WTC11 (cell line): ENCODE measurements around the gene SPOCK1. TPM values are rescaled to one million over a fixed set of nuclear protein-coding genes. Genes with fewer than 3 reads are reported as not detected.
"Not testable (repeated sequence)": the region's sequence is repeated elsewhere in the genome, so short reads cannot be mapped to it uniquely, and the experiment has no call there.

ENCODE experiments used
- ATAC-seq: fragments of 200-7000 bp; cut with Tn5 transposase; 2 replicates; pipeline ENCODE4 v1.10.0; 2021; ENCODE audit warnings: mild to moderate bottlenecking, moderate library complexity
- CTCF ChIA-PET: fragments of 300-600 bp; sonication (Branson Sonifier 250); formaldehyde crosslinking; loops from one replicate; lab custom pipeline; 2021; ENCODE audit warnings: antibody characterized with exemption; lab: Charles Lee
- POLR2A ChIA-PET: fragments of 350-600 bp; sonication (Branson Sonifier 250); formaldehyde crosslinking; loops from one replicate; lab custom pipeline; 2021; ENCODE audit warnings: antibody characterized with exemption; lab: Charles Lee
- DNase-seq: peaks from one replicate; pipeline ENCODE4 v3.0.0; 2021; ENCODE audit warnings: low spot score
- H3K27ac Mint-ChIP-seq: 2 replicates; pipeline ENCODE4 v1.8.0; 2021; ENCODE audit warnings: mixed read lengths
- H3K27me3 Mint-ChIP-seq: 2 replicates; pipeline ENCODE4 v1.8.0; 2021; ENCODE audit warnings: low read depth, mild to moderate bottlenecking, moderate library complexity, mixed read lengths
- H3K36me3 Mint-ChIP-seq: 2 replicates; pipeline ENCODE4 v1.8.0; 2021; ENCODE audit warnings: mixed read lengths
- H3K4me1 Mint-ChIP-seq: 2 replicates; pipeline ENCODE4 v1.8.0; 2022; ENCODE audit warnings: mixed read lengths
- H3K4me3 Mint-ChIP-seq: 2 replicates; pipeline ENCODE4 v1.8.0; 2021; ENCODE audit warnings: mild to moderate bottlenecking, moderate library complexity, mixed read lengths
- H3K9me3 Mint-ChIP-seq: 2 replicates; pipeline ENCODE4 v1.8.0; 2021; ENCODE audit warnings: mixed read lengths
- CBFB ChIP-seq: sonication (generic); formaldehyde crosslinking; IDR thresholded peaks from 2 replicates; pipeline ENCODE4 v1.8.1; 2022; ENCODE audit warnings: mild to moderate bottlenecking, low read depth, missing genetic modification reagents
- CREB1 ChIP-seq: sonication (generic); formaldehyde crosslinking; IDR thresholded peaks from 2 replicates; pipeline ENCODE4 v1.8.0; 2023; ENCODE audit warnings: mild to moderate bottlenecking, missing genetic modification reagents
- ETV6 ChIP-seq: sonication (generic); formaldehyde crosslinking; IDR thresholded peaks from 2 replicates; pipeline ENCODE4 v1.8.1; 2022; ENCODE audit warnings: mild to moderate bottlenecking, missing genetic modification reagents
- IRF2 ChIP-seq: sonication (generic); formaldehyde crosslinking; IDR thresholded peaks from 2 replicates; pipeline ENCODE4 v1.8.0; 2022; ENCODE audit warnings: low read depth, missing genetic modification reagents, borderline replicate concordance
- NFE2L1 ChIP-seq: sonication (generic); formaldehyde crosslinking; IDR thresholded peaks from 2 replicates; pipeline ENCODE4 v1.8.1; 2023; ENCODE audit warnings: missing genetic modification reagents
- NR3C1 ChIP-seq: sonication (generic); formaldehyde crosslinking; conservative IDR thresholded peaks from 2 replicates; pipeline ENCODE4 v1.8.1; 2023; ENCODE audit warnings: low read depth, mild to moderate bottlenecking, missing genetic modification reagents
- OVOL2 ChIP-seq: fragments of 250-450 bp; sonication (Bioruptor Pico); IDR thresholded peaks from 2 replicates; pipeline ENCODE4 v1.9.0; 2021; ENCODE audit warnings: mild to moderate bottlenecking, borderline replicate concordance
- PRRX2 ChIP-seq: fragments of 250-450 bp; sonication (Bioruptor Pico); IDR thresholded peaks from 2 replicates; pipeline ENCODE4 v1.8.0; 2021; ENCODE audit warnings: mild to moderate bottlenecking
- TCF7 ChIP-seq: sonication (generic); formaldehyde crosslinking; IDR thresholded peaks from 2 replicates; pipeline ENCODE4 v1.8.0; 2022; ENCODE audit warnings: mild to moderate bottlenecking, low read depth, missing genetic modification reagents, moderate library complexity
- TP53 ChIP-seq: sonication (generic); formaldehyde crosslinking; IDR thresholded peaks from 2 replicates; pipeline ENCODE4 v1.8.1; 2023; ENCODE audit warnings: mild to moderate bottlenecking, missing genetic modification reagents
- ZNF219 ChIP-seq: sonication (generic); formaldehyde crosslinking; IDR thresholded peaks from 2 replicates; pipeline ENCODE4 v1.8.0; 2023; ENCODE audit warnings: missing genetic modification reagents, mild to moderate bottlenecking, borderline replicate concordance
- total RNA-seq: library from RNA; stranded (reverse); gene quantifications from 3 replicates; pipeline ENCODE4 v1.2.3, GENCODE V29; 2021
- TF ChIP-seq, protein P1 (sequence below): sonication (generic); formaldehyde crosslinking; IDR thresholded peaks from 2 replicates; pipeline ENCODE4 v1.8.1; 2023; ENCODE audit warnings: mild to moderate bottlenecking, missing genetic modification reagents, moderate library complexity
- TF ChIP-seq, protein P2 (sequence below): fragments of 250-450 bp; sonication (Bioruptor Pico); IDR thresholded peaks from 2 replicates; pipeline ENCODE4 v1.9.0; 2021; ENCODE audit warnings: moderate library complexity, mild to moderate bottlenecking, inconsistent platforms, borderline replicate concordance
- TF ChIP-seq, protein P3 (sequence below): sonication (generic); formaldehyde crosslinking; IDR thresholded peaks from 2 replicates; pipeline ENCODE4 v1.8.1; 2023; ENCODE audit warnings: mild to moderate bottlenecking, moderate library complexity, missing genetic modification reagents
- TF ChIP-seq, protein P4 (sequence below): sonication (generic); formaldehyde crosslinking; IDR thresholded peaks from 2 replicates; pipeline ENCODE4 v1.8.1; 2022; ENCODE audit warnings: missing genetic modification reagents, borderline replicate concordance
- TF ChIP-seq, protein P5 (sequence below): sonication (generic); formaldehyde crosslinking; IDR thresholded peaks from 2 replicates; pipeline ENCODE4 v1.8.1; 2022; ENCODE audit warnings: mild to moderate bottlenecking, missing genetic modification reagents, moderate library complexity, borderline replicate concordance
- TF ChIP-seq, protein P6 (sequence below): sonication (generic); formaldehyde crosslinking; IDR thresholded peaks from 2 replicates; pipeline ENCODE4 v1.8.0; 2023; ENCODE audit warnings: missing genetic modification reagents

SPOCK1 gene
- total RNA-seq, 1 experiment from 2014 or later, result 15.2 TPM

DNA sequence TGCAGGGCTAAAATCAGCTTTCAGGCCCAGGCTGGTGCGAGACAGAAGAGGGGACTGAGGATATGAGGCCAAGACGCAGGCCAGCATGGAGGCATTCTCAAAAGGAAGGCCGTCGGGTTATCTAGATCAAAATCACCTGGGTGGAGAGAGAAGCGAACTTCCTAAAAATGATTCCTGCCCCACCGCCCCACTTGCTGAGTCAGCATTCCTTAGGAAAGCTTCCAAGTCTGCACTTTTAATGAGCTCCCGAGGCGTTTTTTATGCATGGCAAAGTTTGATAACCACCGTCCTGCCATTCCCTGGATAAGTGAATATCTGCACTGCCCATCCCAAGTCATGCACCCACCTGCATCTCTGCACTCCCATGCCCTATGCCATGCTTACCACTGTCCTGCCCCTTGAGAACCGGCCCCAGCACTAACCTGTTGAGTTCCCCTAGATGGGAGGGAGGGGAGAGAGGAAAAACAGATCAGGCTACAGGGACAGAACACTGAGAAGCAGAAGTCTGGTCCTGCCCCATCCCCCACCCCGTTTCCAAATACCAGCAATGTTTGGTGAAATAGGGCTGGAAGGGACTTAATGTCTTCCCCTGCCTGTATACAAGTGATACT is 1.6 kb upstream of the SPOCK1 start:
- H3K27me3 Mint-ChIP-seq, result peaks cover 30% of the 10 kb centered on the region
- no peak for ATAC-seq
- no peaks in the 10 kb centered on the region for H3K36me3 Mint-ChIP-seq
- no peak for DNase-seq
- TF ChIP-seq TP53 (CRISPR knock-in tag) (no peak), PRRX2 (no peak), NR3C1 (no peak), OVOL2 (CRISPR knock-in tag) (no peak), TCF7 (CRISPR knock-in tag) (no peak), CBFB (no peak), ETV6 (CRISPR knock-in tag) (no peak), ZNF219 (CRISPR knock-in tag) (no peak), IRF2 (CRISPR knock-in tag) (no peak), NFE2L1 (CRISPR knock-in tag) (no peak), CREB1 (CRISPR knock-in tag) (no peak)
- TF ChIP-seq, protein P1, sequence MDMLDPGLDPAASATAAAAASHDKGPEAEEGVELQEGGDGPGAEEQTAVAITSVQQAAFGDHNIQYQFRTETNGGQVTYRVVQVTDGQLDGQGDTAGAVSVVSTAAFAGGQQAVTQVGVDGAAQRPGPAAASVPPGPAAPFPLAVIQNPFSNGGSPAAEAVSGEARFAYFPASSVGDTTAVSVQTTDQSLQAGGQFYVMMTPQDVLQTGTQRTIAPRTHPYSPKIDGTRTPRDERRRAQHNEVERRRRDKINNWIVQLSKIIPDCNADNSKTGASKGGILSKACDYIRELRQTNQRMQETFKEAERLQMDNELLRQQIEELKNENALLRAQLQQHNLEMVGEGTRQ (CRISPR knock-in tag), result no peak
- TF ChIP-seq, protein P2, sequence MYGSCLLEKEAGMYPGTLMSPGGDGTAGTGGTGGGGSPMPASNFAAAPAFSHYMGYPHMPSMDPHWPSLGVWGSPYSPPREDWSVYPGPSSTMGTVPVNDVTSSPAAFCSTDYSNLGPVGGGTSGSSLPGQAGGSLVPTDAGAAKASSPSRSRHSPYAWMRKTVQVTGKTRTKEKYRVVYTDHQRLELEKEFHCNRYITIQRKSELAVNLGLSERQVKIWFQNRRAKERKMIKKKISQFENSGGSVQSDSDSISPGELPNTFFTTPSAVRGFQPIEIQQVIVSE (CRISPR knock-in tag), result no peak
- TF ChIP-seq, protein P3, sequence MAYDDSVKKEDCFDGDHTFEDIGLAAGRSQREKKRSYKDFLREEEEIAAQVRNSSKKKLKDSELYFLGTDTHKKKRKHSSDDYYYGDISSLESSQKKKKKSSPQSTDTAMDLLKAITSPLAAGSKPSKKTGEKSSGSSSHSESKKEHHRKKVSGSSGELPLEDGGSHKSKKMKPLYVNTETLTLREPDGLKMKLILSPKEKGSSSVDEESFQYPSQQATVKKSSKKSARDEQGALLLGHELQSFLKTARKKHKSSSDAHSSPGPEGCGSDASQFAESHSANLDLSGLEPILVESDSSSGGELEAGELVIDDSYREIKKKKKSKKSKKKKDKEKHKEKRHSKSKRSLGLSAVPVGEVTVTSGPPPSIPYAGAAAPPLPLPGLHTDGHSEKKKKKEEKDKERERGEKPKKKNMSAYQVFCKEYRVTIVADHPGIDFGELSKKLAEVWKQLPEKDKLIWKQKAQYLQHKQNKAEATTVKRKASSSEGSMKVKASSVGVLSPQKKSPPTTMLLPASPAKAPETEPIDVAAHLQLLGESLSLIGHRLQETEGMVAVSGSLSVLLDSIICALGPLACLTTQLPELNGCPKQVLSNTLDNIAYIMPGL, result no peak
- TF ChIP-seq, protein P4, sequence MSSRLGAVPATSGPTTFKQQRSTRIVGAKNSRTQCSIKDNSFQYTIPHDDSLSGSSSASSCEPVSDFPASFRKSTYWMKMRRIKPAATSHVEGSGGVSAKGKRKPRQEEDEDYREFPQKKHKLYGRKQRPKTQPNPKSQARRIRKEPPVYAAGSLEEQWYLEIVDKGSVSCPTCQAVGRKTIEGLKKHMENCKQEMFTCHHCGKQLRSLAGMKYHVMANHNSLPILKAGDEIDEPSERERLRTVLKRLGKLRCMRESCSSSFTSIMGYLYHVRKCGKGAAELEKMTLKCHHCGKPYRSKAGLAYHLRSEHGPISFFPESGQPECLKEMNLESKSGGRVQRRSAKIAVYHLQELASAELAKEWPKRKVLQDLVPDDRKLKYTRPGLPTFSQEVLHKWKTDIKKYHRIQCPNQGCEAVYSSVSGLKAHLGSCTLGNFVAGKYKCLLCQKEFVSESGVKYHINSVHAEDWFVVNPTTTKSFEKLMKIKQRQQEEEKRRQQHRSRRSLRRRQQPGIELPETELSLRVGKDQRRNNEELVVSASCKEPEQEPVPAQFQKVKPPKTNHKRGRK, result no peak
- TF ChIP-seq, protein P5, sequence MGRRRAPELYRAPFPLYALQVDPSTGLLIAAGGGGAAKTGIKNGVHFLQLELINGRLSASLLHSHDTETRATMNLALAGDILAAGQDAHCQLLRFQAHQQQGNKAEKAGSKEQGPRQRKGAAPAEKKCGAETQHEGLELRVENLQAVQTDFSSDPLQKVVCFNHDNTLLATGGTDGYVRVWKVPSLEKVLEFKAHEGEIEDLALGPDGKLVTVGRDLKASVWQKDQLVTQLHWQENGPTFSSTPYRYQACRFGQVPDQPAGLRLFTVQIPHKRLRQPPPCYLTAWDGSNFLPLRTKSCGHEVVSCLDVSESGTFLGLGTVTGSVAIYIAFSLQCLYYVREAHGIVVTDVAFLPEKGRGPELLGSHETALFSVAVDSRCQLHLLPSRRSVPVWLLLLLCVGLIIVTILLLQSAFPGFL, result no peak
- TF ChIP-seq, protein P6, sequence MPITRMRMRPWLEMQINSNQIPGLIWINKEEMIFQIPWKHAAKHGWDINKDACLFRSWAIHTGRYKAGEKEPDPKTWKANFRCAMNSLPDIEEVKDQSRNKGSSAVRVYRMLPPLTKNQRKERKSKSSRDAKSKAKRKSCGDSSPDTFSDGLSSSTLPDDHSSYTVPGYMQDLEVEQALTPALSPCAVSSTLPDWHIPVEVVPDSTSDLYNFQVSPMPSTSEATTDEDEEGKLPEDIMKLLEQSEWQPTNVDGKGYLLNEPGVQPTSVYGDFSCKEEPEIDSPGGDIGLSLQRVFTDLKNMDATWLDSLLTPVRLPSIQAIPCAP (CRISPR knock-in tag), result no peak
- H3K4me1 Mint-ChIP-seq, result 0 out of 2 replicates have a peak, but pooled peaks cover 2% of the 10 kb centered on the region
- H3K9me3 Mint-ChIP-seq, result no peaks in the 10 kb centered on the region
- ChIA-PET POLR2A (no interaction called here), CTCF (interaction anchor here (1.4 kb wide), 1 partner anchor 180 kb away, joined by 7 read pairs; no protein-coding TSS in a partner anchor)
- no peak overlapping the region for H3K4me3 Mint-ChIP-seq
- no peak overlapping the region for H3K27ac Mint-ChIP-seq

DNA sequence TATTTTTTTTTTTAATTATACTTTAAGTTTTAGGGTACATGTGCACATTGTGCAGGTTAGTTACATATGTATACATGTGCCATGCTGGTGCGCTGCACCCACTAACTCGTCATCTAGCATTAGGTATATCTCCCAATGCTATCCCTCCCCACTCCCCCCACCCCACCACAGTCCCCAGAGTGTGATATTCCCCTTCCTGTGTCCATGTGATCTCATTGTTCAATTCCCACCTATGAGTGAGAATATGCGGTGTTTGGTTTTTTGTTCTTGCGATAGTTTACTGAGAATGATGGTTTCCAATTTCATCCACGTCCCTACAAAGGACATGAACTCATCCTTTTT is 351 bp upstream of the SPOCK1 start:
- not testable (repeated sequence) for H3K36me3 Mint-ChIP-seq, ATAC-seq
- CTCF ChIA-PET, result interaction anchor here (0.8 to 4.5 kb wide), 3 partner anchors 82 to 185 kb away, joined by 3 to 79 read pairs (median 4); no protein-coding TSS in a partner anchor

More for the DNA sequence above, 351 bp upstream of the SPOCK1 start:
- peaks cover 36% of the 10 kb centered on the region for H3K27me3 Mint-ChIP-seq
- H3K27ac Mint-ChIP-seq, H3K4me3 Mint-ChIP-seq, H3K9me3 Mint-ChIP-seq, POLR2A ChIA-PET, H3K4me1 Mint-ChIP-seq, DNase-seq: not testable (repeated sequence)
